Heart left ventricle (tissue), 13 donors: ENCODE measurements around the gene MPRIP.

Source experiments
- POLR2A ChIP-seq, 2 donors: fragments of 450-650 bp; IDR thresholded peaks; one replicate each; pipeline ENCODE4 v1.6.1; 2017; ENCODE audit warnings: antibody characterized with exemption in 2 of 2, mild to moderate bottlenecking in 2 of 2, moderate library complexity in 2 of 2
- TF ChIP-seq, protein P1 (sequence below), 12 donors: fragments of 200-600 bp; sonication (generic) in 4 of 12; IDR thresholded peaks; one replicate each; pipeline versions ENCODE4 v1.5.0 to v1.8.0; 2018 to 2022; ENCODE audit warnings: antibody characterized with exemption in 12 of 12, mild to moderate bottlenecking in 5 of 12
- donor health status: ischemic (EF 13 %, LVEDD 7.1; RV severe dilation, severe dysfunction).
- donor health status: DM: no; HTN: yes; CAD: no.
- donor health status: DM: no; HTN: no; CAD: no.
- donor health status: ischemic (EF 25% LVEDD 6.9; RV normal size, moderate dysfunction).
- donor health status: ischemic (EF 25% LVEDD 5.7; RV mildly dilated, moderate dysfunction).
- donor health status: ischemic (EF 35%, LVEDD 5.7; RV mildly dilated, moderate dysfunction).
- donor health status: nonischemic (EF 11% LVEDD 7.7; RV severe dilation, severe dysfunction).
- donor health status: DM: yes; HTN: yes; CAD: no.
- donor health status: PGD.
- donor health status: ischemic (EF 29% LVEDD 5.4; RV normal size, mild dysfunction).
- donor health status: nonischemic (EF 23%, LVEDD 6.1; RV moderate dilation, normal function).

DNA sequence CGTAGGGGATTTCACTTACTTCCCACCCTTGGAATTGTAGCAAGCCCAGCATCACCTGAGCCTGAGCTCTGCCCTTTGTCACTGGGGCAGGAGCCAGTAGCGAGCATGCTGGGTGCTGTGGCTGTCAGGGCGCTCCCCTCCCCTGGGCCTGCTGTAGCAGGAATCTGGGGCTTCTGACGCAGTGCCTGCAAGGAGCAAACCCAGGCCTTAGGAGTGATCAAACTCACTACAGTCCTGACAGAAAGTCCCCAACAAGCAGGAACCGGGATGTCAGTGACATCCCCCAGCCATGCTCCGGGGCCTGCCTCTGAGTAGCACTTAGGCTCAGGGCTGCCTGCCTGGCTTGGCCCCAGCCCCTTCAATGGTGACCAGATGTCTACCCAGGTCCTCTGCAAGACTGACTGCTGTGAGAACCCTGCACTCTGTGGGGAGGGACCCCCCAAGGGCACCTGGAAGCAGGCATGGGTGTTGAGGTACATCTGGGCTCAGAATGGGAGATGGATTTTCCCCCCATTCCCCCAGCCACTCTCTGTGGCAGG lies 140.4 kb downstream of the MPRIP start:
- TF ChIP-seq, protein P1, sequence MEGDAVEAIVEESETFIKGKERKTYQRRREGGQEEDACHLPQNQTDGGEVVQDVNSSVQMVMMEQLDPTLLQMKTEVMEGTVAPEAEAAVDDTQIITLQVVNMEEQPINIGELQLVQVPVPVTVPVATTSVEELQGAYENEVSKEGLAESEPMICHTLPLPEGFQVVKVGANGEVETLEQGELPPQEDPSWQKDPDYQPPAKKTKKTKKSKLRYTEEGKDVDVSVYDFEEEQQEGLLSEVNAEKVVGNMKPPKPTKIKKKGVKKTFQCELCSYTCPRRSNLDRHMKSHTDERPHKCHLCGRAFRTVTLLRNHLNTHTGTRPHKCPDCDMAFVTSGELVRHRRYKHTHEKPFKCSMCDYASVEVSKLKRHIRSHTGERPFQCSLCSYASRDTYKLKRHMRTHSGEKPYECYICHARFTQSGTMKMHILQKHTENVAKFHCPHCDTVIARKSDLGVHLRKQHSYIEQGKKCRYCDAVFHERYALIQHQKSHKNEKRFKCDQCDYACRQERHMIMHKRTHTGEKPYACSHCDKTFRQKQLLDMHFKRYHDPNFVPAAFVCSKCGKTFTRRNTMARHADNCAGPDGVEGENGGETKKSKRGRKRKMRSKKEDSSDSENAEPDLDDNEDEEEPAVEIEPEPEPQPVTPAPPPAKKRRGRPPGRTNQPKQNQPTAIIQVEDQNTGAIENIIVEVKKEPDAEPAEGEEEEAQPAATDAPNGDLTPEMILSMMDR (IDR thresholded peaks at IDR 0.05): no peak
- no peak for TF ChIP-seq POLR2A (IDR thresholded peaks at IDR 0.05)
